GM12872 (cell line): ENCODE results near the gene ZNF2.

Source experiments
- CTCF ChIP-seq: IDR thresholded peaks from 3 replicates; pipeline ENCODE4 v1.5.1; 2011; ENCODE audit warnings: low read depth, mild to moderate bottlenecking, low read length, moderate library complexity; ENCODE audit not compliant: insufficient read depth

Gene ZNF2

GRCh38 chr2:95165371-95166064 lies at the start of gene ZNF2:
Gene ZNF2 (plus strand): TSS chr2:95165809. CDS start chr2:95176227, 10,418 bp downstream.
- TF ChIP-seq CTCF: 0 out of 3 replicates have a peak, but pooled peaks have one; percentile 8

DNA sequence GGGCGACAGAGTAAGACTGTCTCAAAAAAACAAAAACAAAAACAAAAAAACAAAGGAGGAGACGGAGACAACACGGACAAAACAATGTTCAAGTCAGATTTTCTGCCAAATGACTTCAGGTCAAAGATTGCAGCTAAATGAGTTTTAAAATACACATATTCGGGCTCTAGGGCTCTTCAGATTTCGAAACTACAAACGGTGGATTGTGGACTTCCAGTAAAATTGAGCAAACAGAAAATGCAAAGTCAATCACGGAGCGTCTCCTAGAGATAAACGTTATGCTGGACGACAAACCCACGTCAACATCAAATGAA lies 44.6 kb upstream of the ZNF2 start:
- no peak for TF ChIP-seq CTCF

DNA sequence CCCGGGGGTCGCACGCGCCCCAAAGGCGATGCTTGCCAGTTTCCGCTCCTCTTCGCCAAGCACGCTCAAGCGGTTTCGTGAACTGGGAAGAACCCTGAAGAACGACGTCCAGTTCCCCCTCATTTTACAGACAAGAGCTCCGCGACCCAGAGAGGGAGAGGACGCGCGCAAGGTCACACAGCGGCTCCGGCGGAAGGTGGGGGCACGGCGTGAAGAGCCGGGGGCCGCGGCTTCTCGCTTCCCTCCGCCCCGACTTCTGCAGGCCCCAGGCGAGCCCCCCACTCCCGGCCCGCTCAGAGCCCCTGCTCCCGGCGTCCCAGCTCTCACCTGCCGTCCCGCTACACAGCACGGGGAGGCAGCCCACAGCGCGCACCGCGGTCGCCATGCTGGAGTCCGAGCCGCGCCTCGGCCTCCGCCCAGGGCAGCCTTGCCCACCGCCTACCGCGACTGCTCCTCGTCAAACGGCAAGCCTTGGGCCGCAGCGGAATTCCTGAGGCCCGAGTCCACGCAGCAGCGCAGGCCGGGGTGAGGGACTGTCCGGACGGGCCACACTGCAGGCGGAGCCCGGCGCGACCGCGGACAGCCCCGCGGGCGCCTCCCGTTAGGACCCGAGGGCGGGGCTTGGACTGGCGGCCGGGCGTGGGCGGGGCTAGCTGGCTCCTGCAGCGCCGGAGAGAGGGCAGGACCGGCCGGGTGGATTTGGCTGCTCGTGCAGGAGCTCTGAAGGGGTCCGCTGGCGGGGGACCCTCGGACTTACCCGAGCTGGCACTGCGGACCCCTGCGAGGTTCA lies 44.0 kb upstream of the ZNF2 start, which contains the start of gene MRPS5:
Gene MRPS5, minus strand, starts transcription at position 402 of the 790 bp plus-strand sequence. Its CDS starts 17 bp downstream, at position 385.
- TF ChIP-seq CTCF: no peak

GRCh38 chr2:95122197-95122551 lies 43.4 kb upstream of the ZNF2 start:
- no peak for TF ChIP-seq CTCF

DNA sequence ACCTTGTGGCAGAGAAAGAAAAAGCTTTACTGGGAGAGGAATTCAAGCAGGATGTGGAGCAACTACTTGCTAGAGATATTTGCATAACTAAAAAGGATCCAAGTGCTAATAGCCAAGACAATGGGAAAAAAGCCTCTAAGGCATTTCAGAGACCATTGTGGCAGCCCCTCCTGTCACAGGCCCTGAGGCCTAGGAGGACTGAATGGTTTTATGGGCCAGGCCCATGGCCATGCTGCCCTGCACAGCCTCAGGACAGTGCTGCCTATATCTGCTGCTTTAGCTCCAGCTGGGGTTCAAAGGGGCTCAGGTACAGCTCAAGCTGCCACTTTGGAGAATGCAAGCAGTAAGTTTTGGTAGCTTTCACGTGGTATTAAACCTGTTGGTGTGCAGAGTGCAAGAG lies 26.9 kb upstream of the ZNF2 start:
- TF ChIP-seq CTCF: no peak

DNA sequence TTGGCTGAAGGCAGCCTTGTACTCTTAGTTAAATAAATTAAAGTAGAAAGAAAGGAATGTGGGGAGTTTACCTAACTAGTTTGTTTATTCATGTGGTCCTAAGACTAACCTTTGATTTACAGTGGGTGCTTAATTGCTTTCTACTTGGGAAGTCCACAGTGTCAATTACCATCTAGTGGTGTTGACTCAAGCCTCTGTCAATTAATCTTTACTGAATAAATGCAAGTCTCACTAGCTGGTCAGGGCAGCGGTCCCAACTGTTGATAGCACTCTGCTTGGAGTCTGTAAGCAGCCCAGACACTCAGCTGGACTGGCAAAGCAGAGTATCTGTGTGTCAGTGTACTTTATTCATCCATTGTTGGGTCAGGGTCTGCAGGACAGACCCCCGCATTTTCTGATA lies 21.8 kb upstream of the ZNF2 start:
- no peak for TF ChIP-seq CTCF

DNA sequence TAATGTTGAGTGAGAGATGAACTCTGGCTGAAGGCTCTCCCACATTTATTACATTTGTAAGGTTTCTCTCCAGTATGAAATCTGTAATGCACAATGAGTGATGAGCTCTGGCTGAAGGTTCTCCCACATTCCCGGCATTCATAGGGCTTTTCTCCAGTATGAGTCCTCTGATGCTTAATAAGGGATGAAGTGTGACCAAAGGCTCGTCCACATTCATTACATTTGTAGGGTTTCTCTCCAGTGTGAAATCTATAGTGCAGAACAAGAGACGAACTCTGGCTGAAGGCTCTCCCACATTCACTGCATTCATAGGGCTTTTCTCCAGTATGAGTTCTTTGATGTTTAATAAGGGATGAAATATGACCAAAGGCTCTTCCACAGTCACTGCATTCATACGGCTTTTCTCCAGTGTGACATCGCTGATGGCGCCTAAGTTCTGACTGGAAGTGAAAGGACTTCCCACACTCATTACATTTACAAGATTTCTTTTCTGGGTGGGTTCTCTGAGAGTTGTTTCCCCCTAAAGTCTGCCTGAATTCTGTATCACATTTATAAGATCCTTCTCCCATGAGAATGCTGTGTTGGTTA lies 16.1 kb upstream of the ZNF2 start:
- no peak for TF ChIP-seq CTCF
